Measurements from ENCODE around the gene STYXL2. TPM values are rescaled to one million over a fixed set of nuclear protein-coding genes. Genes with fewer than 3 reads are reported as not detected.
A peak's percentile ranks its signal among the peaks of the same experiment; 100 is the strongest.

Gene STYXL2
- total and polyA plus RNA-seq, 2 of the 8 experiments (the other 6 are each of a cell fraction or from before 2014, with no cell fraction given) = 0.09 to 0.22 TPM

DNA sequence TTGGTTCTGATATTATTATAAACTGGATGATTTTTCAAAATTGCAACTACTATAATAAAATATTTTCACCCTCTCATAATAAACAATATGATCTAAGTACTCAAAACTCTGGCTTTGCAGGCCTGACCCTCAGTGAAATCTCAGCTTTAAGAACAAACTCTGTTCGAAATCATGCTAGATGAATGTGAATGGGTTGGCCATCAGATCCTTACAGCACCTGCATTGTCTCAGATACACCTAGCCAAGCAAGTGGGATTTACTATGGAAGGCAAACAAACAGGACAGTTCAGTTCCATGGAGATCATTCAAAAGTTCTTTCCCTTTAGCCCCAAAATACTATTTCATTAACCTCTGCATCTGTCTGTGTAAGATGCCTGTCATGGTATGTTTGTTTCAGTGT lies 44.8 kb downstream of the STYXL2 start:
- Histone ChIP-seq H3K9me3 (ENCODE audit: insufficient read depth in 2 of 2, low read depth in 1 of 2, low read length in 1 of 2) (no peaks in the 10 kb centered on the region), H2AFZ (ENCODE audit: low read length) (no peak overlapping the region), H3K27me3 (replicated peaks in 1 of 4; ENCODE audit: control insufficient read depth in 3 of 4, extremely low read depth in 1 of 4, insufficient read depth in 3 of 4, low read length in 3 of 4) (no peaks in the 10 kb centered on the region), H3K4ac (replicated peaks; ENCODE audit: insufficient read length, low read depth, low read length) (no peak overlapping the region), H3K9ac (replicated peaks in 1 of 4; ENCODE audit: extremely low read depth in 1 of 4, low read depth in 3 of 4, low read length in 3 of 4) (no peak overlapping the region), H4K5ac (ENCODE audit: insufficient read length, low read depth, low read length) (no peak overlapping the region), H2BK5ac (ENCODE audit: low read depth, low read length) (no peak overlapping the region), H3K14ac (ENCODE audit: insufficient read length) (no peak overlapping the region), H3K56ac (replicated peaks; ENCODE audit: insufficient read length, low read depth, low read length) (no peak overlapping the region), H3K23ac (ENCODE audit: insufficient read length) (no peak overlapping the region), H2BK20ac (ENCODE audit: low read length) (no peak overlapping the region), H3K18ac (ENCODE audit: extremely low read depth, low read length) (no peak overlapping the region), H4K20me1 (replicated peaks in 1 of 2; ENCODE audit: control insufficient read depth in 1 of 2, insufficient read depth in 2 of 2, low read length in 2 of 2) (no peaks in the 10 kb centered on the region), H3K79me2 (ENCODE audit: control insufficient read depth in 1 of 2, insufficient read depth in 2 of 2, low read length in 2 of 2) (no peaks in the 10 kb centered on the region), H3K36me3 (ENCODE audit: control insufficient read depth in 2 of 4, insufficient read depth in 4 of 4, low read length in 3 of 4) (no peaks in the 10 kb centered on the region), H3K79me1 (ENCODE audit: low read depth, low read length) (no peaks in the 10 kb centered on the region), H3K4me3 (ENCODE audit: extremely low read depth in 1 of 4, insufficient read depth in 2 of 4, low read depth in 3 of 4, low read length in 4 of 4) (no peak overlapping the region), H4K91ac (replicated peaks; ENCODE audit: insufficient read length, low read length) (no peak overlapping the region), H2BK120ac (replicated peaks; ENCODE audit: low read depth, low read length) (no peak overlapping the region), H2AK5ac (ENCODE audit: low read depth, low read length) (no peak overlapping the region), H2BK12ac (ENCODE audit: low read depth, low read length) (no peak overlapping the region), H3K4me1 (replicated peaks in 1 of 4; ENCODE audit: control insufficient read depth in 3 of 4, insufficient read depth in 4 of 4, low read length in 3 of 4) (peaks cover 2 to 18% (median 11%) of the 10 kb centered on the region in 4 experiments; a peak in 5 of 7 replicates), H2BK15ac (ENCODE audit: low read length) (no peak overlapping the region; the same call in 1 of the 2 replicates), H3K23me2 (ENCODE audit: low read depth, low read length) (no peaks in the 10 kb centered on the region), H3K4me2 (ENCODE audit: insufficient read depth in 1 of 2, low read depth in 2 of 2, low read length in 2 of 2) (peak overlapping the region in 1 of 2 experiments; percentile 2; a peak in 1 of 4 replicates), H4K8ac (ENCODE audit: extremely low read depth, insufficient read depth, low read length) (no peak overlapping the region), H3K27ac (ENCODE audit: low read depth, low read length) (no peak overlapping the region)
- CTCF ChIA-PET (ENCODE audit: partially characterized antibody) = interaction anchor here (1.0 to 9.3 kb wide), 6 partner anchors 9 to 101 kb away, joined by 3 to 81 read pairs (median 6); partner anchors contain the start of gene POU2F1
- FAIRE-seq (no peak), DNase-seq (ENCODE audit: low read depth in 1 of 2, low spot score in 2 of 2) (no peak)
- POLR2A ChIA-PET (ENCODE audit: partially characterized antibody) = interaction anchor here (0.9 to 3.2 kb wide), 5 partner anchors 9 to 171 kb away, joined by 3 to 14 read pairs (median 5); partner anchors contain the start of gene POU2F1
- 86% methylated on average over 1 of the region's 1 CpG; no CpG with 5 or more reads in 1 of the 2 experiments for WGBS, 2 experiments (ENCODE audit: extremely low coverage in 1 of 2, insufficient coverage in 1 of 2, insufficient read length in 1 of 2, insufficient replicate concordance in 2 of 2, low coverage in 1 of 2, low lambda C conversion rate in 2 of 2, missing lambda C conversion rate in 1 of 2)
- TF ChIP-seq CHD1 (IDR thresholded peaks at IDR 0.05; ENCODE audit: low read depth, low read length) (no peak), BCL11A (IDR thresholded peaks at IDR 0.05; ENCODE audit: low read depth in 2 of 2, low read length in 2 of 2) (no peak), NANOG (IDR thresholded peaks at IDR 0.05; ENCODE audit: insufficient read depth, low read depth, low read length, poor library complexity, severe bottlenecking) (no peak), RFX5 (IDR thresholded peaks at IDR 0.05; ENCODE audit: borderline replicate concordance, low read depth, low read length) (no peak), SP4 (IDR thresholded peaks at IDR 0.05; ENCODE audit: low read length) (no peak), ASH2L (IDR thresholded peaks at IDR 0.05; ENCODE audit: low read length) (no peak), SAP30 (IDR thresholded peaks at IDR 0.05; ENCODE audit: insufficient read depth, insufficient replicate concordance, low read length) (no peak), TAF1 (IDR thresholded peaks at IDR 0.05; ENCODE audit: low read depth, low read length) (no peak)
